ENCODE results near the gene OSBP.

OSBP gene

DNA sequence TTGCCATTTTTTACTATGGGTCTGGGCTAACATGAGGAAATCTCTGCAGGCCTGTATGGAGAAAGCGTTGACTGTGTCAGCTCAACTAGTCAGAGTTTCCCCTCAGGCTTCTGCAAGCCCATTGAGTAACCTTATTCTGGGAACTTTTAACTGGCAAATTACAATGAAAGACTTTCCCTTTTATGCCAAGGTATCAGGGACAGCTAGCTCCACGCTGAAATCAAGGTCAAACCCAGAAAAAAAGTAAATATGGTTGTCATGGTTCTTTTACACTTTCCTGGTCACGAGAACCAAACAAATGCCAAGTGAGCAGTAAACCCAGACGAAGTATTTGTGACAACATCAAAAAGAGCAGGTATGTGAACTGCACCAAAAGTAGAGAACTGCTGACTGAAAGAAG lies 13.8 kb downstream of the OSBP start:
- DNase-seq = no peak

DNA sequence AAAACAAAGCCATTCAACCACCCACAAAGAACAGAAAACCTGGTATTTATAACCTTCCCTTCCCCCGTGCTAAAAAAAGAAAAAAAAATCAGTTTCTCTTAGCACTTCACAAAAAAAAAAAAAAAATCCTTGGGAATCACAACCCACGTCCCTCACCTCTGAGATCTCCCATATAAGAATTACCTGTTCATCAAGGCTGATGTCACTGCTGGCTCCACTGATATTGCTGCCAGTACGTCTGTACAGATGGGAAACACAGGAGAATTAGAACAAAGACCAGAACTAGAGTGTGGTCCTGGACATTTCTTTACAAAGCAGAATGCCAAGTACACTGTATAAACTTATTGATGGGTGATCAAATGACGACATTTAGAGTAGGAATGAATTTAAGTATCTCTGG lies 14.9 kb downstream of the OSBP start:
- DNase-seq = no peak

DNA sequence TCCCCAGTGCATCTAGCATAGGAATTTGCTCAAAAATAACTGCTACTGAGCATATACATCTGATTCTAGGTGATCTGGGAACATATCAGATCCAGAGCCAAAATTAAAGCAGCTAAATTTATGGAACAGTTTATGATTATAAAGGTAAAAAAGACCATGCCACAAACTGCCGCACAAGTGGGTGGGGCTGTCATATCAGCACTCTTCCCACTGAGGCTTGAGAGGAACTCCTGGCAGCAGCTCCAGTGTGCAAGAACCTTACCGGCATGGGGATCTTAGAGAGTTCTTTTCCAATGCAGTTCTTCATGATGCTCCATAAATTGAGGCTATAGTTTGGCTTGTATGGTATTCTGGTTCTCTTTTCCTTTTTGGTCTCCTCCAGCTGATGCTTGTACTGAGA lies 15.3 kb downstream of the OSBP start:
- DNase-seq = no peak

DNA sequence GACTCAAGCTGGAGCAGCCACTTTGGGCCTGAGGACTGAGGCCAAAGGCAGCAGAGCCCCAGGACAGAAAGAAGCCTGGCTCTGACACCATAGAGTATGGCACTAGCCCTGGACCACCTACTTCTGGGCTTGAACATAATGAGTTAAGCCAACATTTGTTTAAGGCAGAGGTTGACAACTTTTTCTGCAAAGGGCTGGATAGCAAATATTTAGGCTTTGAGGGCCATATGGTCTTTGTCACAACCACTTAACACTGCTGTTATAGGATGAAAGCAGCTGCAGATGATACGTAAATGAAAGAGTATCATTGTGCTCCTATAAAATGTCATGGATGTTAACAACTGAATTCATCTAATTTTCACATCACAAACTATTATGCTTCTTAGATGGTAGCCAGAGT lies 16.6 kb downstream of the OSBP start:
- DNase-seq = no peak

DNA sequence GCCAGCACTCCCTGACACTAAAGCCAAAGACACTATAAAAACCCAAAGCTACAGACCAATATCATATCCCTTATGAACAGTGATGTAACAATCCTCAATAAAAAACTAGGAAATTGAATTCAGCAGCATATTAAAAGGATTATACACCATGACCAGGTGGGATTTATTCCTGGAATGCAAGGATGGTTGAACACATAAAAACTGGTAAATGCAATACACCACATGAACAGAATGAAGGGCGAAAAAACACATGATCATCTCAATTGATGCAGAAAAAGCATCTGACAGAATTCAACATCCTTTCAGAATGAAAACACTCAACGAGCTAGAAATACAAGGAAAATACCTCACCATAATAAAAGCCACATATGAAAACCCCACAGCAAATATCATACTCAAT lies 31.3 kb downstream of the OSBP start:
- DNase-seq = no peak

DNA sequence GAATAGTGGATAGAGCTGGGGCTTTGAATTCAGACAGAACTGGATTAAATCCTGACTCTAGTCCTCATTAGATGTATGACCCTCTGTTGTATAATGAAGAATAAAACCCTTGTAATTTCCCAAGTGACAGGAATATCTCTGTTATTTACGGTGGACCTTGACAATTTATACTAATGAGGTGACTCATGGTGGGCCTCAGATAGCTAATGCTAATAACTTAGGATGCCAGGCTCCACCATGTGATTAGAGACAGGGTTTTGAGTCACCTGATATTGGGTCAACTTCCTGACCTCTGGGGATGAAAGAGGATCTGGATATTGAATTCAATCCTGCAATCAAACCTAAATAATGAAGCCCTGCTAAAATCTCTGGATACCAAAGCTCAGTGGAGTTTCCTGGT lies 33.6 kb downstream of the OSBP start:
- no peak for DNase-seq

DNA sequence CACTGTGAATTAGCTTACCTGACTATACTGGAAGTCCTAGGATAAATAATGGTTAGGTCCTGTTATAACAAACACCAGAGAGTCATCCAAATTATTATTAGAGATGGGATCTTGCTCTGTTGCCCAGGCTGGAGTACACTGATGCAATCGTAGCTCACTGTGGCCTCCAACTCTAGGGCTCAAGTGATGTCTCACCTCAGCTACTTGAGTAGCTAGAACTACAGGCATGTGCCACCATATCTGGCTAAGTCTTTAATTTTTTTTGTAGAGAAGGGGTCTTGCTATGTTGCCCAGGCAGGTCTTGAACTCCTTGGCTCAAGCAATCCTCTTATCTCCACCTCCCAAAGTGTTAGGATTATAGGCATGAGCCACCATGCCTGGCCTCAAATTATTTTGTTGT lies 37.2 kb downstream of the OSBP start:
- no peak for DNase-seq

DNA sequence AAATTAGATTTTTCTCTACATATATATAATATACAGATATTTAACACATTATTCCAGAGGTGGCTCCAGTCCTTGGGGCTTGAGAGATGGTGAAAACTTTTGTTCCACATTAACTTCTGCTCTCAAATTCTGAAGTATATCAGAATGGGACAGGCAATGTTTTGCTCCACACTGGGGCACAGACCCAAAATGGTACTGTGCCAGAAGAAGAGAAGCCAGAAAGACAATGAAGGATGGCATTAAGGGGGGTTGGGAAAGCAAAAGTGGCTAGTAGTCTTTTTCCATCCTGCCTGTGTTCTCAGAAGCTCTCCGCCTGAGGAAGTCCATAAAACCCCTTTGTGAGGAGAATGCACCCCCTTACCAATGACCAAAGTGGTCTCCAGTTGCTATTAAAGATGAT lies 40.1 kb downstream of the OSBP start:
- DNase-seq = no peak

DNA sequence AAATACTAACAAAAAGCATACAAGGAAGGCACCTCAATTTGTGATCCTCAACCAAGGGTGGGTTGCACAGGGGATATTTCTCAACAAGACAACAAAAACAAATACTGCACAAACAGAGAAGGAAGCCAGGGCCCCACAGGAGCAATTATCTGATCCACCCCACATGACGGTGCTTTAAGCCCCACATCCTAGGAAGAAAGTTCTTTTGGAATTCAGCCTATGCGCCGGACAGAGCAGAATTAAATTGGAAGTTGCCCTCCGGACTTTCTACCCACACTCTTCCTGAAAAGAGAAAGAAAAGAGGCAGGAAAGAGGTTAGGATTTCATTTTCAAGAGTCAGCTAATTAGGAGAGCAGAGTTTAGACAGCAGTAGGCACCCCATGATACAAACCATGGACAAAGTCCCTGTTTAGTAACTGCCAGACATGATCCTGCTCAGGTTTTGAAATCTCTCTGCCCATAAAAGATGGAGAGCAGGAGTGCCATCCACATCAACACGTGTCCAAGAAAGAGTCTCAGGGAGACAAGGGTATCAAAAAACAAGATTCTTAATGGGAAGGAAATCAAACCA lies 40.6 kb downstream of the OSBP start:
- DNase-seq = no peak

DNA sequence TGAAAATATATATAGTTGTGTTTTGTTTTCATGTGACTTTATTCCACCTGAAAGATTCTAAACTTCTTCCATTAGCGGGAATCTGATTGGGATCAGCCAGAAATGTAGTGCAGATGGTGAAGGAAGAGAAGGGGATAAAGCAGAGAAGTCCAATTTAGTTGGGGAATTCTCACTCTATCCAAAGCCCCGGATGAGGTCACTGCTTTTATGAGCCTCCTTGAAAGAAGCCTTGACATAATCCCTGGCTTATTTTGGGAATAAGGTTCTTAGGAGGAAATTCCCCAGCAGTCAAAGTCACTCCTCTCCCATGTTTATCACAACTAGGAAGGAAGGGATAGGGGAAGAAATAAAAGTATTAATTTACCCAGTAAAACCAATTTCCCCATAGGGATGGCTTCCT lies 41.1 kb downstream of the OSBP start:
- no peak for DNase-seq

DNA sequence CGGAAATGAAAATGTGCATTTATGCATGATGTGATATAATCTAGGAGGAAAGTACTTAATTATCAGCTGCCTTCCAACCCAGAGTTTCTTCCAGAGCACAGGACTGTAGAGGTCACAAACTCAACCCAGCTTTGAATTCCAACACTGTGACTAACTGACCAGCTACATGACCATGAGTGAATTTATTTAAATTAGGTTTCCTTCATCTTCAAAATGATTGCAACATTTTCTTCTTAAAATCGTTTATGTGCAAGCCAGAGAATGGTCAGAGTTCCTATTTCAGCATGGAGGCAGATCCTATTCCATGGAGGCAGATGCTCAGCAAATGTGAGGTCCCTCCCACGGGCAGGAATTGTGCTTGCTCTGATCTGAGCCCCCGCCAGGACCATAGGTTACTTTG lies 42.4 kb downstream of the OSBP start:
- DNase-seq = no peak

DNA sequence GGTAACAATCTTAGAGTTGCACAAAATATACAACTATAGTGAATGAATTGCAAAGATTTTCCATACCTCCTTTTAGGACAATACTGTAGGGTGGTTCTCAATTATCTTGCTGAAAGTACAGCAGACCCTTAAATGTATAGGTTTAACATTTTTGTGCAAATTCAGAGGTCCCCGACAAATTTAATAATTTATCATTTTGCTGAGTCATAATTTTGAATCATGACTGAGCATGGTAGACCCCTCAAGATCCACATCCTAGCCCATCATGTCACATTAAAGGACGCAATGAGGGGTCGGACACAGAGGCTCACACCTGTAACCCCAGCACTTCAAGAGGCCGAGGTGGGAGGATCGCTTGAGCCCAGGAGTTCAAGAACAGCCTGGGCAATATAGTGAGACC lies 43.5 kb downstream of the OSBP start:
- no peak for DNase-seq

DNA sequence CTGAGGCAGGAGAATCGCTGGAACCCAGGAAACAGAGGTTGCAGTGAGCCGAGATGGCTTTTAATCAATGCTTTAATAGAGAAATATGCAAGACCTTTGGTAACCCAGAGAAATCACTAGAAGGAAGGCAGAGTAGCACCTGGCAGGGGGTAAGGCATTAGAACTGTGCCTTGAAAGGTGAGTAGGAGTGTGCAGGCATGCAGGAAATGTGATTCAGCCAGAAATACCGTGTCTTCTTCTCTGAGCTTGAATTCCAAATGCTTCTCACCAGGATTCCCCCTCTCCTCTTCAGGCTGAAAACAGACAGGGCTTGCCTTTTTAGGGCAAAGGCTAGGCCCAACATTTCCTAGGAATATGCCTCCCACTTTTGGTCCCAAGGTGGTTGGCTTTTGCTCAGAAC lies 53.3 kb downstream of the OSBP start:
- peak; percentile 42 for DNase-seq

DNA sequence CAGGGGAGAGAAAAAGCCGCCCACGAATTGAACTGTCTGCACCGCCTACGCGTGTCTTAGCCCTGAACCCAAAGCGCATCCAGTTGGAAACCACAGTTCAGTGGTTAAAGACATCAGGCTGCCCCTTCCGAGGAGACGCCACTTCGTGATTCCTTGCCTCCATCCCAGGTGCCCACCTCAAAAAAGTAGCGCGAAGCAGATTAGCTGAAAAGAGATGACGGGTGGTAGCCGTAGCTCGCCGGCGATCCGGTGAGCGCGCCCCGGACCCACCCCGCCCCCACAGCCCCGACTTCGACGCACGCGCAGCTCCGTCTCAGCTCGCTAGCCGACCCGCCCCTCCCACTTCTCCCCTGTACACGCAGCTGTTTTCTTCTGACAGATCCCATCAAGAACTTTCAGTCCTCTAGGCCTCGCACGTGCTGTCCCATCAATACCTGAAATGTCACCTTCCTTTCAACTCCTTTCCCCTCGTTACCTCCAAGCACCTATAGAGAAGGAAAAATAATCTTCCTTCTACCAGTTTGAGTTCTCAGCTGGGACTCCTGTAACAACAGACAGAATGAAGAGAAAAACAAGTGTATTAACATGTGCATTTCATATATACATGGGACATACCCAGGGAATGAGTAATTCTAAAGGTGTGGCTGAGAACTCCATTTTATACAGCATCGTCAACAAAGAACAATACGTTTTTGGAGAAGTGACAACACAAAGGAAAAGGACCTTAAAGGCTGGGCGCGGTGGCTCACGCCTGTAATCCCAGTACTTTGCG lies 54.7 kb downstream of the OSBP start:
- no peak for DNase-seq

DNA sequence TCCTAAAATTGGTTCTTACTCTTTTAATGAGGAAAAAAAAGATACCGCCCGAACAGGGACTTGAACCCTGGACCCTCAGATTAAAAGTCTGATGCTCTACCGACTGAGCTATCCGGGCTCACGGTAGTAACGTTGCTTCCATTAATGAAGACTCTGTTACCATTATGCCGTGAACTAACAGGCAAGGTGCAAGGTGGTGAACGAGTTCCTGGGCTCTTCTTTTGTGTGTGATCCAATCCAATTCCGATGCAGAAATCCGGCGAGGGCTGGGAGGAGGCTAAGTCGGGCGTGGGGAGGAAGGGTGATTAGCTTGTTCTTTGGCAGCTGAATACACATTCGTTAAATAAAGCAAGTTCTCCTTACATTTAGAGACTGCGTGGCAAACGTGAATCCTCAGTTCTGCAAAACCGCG lies 55.3 kb downstream of the OSBP start:
- peak; percentile 90 for DNase-seq

DNA sequence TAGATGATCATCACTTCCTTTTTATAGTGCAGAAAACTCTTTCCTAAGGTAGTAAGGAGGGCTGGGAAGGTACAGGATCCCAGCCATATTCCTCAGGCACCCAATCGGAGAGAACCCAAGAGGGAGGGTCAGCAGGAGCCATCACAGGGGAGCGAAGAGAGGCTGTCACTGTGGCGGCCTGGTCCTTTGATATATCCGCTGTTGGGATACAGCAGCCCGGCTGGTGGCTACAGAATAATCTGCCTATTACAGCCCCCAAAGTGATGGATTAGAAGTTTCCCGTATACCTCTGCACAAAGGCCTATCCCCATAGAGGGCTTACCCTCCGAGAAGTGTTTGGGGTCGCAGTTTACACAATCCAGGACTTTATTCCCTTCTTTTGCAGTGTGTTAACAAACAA lies 55.7 kb downstream of the OSBP start:
- no peak for DNase-seq

DNA sequence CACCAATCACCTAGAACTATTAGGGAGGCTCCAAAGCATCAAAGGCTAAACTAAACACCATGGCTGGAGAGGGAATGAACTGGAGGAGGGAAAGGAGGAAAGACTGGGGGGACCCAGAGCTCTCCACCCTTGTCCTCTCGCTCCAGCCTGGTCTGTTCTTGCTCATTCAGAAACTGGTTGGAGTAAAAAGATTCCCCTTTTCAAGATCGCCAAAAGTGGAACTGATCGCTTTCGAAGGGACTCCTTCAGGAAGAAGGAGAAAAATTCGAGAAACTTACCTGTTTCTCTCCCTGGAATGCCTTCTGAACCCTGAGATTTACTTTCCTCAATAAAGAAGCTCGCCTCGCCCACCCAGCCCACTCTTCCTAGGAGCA lies 57.3 kb downstream of the OSBP start:
- DNase-seq = no peak

DNA sequence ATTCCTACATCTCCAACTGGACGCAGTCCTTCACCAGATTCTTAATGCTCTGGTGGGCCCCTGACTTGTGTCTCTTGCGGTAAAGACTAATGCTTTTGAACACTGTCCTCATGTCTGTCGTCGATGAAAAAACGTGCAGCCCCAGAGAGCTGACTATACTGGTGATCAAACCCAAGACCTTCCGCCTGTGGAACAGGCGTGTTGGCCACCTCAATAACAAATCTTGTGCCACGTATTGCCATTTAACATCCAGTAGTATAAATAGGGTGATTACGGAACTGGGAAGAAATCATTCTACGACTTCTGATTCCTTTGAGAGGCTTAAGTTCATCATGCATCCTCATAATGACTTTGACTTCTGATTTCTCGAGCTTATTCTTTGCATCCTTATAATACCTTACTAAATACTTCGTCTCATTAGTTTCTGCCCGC lies 58.6 kb downstream of the OSBP start:
- no peak for DNase-seq

DNA sequence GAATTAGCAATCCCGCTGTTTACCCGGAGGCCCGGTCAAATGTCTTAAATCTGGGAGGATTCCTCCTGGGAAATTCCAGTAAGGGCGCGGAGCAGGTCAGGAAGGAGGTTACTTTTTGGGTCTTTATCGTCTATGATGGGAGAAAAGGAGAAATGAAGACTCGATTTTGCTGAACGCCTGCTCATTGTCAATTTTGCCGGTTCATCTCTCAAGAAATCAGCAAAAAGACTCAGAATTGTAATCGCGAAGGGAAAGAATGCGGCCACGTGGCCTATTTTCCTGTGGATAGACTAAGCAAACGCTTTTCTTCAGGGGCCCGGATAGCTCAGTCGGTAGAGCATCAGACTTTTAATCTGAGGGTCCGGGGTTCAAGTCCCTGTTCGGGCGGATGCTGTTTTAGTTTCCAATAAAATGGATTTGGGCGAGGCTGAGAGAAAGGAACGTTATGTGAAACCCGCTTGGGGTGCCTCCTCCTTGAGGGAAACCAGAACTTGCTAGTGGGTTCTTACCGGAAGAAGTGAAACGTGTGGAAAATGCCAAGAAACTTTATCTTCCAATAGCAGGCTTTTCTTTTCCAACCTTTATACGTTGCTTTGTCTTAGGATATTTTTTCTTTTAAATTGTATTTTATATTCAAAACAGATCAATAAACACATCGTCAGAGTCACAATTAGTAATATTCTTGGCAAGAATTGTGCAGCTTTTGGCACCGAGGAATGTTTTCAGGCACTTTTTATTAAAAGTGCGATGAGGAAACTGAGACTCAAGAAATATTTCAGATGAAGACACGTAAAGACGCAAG lies 59.3 kb downstream of the OSBP start:
- peak; percentile 95 for DNase-seq

DNA sequence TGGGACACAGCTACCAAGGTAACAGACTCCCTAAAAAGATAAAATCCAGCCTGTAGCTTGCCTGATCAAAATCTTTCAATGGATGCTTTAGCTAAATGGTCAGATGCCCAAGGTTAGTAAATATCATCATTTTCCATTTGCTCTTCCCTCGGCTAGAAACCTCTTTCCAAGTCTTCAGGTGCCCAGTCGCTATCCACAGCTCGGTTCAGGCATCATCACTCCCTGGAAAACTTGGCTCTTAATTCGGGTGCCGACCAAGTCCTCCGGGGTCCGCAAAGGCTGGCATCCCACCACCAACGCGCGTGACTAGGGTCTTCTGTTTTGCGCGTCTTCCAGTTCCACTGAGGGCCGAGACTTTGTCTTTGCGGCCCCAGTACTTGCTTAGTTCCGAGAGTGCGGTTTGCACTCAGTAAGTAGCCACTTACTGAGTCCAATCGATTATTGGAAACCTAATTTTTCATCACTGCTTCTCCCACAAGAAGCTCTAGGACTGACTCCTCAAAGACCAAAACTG lies 59.9 kb downstream of the OSBP start:
- peak; percentile 60 for DNase-seq

DNA sequence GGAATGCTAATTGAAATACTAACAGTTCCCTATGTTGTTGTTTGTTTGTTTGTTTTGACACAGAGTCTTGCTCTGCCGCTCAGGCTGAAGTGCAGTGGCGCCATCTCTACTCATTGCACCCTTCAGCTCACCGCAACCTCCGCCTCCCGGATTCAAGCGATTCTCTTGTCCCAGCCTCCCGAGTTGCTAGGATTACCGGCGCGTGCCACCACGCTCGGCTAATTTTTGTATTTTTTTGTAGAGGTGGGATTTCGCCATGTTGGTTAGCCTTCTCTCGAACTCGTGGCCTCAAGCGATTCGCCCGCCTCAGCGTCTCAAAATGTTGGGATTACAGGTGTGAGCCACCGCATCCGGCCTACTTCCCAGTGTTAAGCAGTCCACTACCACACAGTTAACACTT lies 62.3 kb downstream of the OSBP start:
- no peak for DNase-seq

DNA sequence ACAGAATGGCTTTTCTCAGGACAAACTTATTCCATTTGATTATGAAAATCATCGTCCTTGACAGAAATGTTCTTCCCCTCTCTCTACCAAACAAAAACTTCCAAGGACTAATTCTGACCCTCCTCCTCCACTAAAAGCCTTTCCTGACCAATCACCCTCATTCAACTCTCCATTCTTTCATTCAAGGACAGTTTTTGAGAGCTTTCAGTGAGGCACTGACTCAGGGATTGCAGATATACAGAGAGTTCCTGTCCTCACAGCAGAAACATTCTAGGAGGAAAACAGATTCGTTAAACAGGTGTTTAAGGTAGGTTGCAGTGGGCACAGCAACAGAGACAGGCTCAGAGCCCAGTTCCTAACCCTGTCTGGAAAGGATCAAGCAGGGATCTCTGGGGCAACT lies 62.7 kb downstream of the OSBP start:
- no peak for DNase-seq

DNA sequence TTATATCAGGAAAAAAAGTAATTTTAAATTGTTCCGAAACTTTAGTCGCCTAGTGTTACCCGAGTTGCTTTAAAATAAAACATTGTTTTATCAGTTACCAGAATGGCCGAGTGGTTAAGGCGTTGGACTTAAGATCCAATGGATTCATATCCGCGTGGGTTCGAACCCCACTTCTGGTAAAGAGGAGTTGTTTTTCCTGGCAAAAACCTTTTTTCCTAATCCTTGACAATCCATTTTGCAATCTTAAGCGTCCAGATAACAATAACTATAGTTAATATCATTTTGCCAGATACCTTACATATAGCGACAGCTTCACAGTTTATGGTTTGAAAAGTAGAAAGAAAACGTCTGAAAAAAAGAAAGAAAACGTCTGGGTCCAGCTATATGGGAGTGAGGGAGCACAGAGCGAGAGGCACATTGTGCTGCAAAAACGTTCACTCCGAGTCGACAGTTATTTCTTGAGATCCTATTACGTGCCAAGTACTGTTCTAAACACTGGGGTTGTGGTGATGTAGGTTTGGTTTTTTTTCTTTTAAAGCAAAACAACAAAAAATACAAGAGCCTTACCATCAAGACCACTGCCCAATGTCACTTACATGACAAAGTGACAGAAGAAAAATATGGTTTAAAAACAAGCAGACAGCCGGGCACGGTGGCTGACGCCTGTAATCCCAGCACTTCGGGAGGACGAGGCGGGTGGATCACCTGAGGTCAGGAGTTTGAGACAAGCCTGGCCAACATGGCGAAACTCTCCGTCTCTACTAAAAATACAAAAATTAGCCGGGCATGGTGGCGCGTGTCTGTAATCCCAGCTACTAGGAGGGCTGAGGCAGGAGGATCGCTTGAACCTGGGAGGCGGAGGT lies 63.7 kb downstream of the OSBP start:
- peak; percentile 65 for DNase-seq
